Neural cell (in vitro differentiated cells): ENCODE results near the gene VSTM4. TPM values are rescaled to one million over a fixed set of nuclear protein-coding genes. Genes with fewer than 3 reads are reported as not detected.

Source experiments
- H2AFZ ChIP-seq: fragments of 200-600, 300-800 bp; sonication (generic), shearing (Covaris generic); 2 replicates; pipeline ENCODE4 v1.6.0; 2014; ENCODE audit warnings: low read depth, mild to moderate bottlenecking, antibody characterized with exemption, low read length, moderate library complexity
- H3F3A ChIP-seq: fragments of 200-600 bp; shearing (Covaris generic); 2 replicates; pipeline ENCODE4 v1.6.1; 2016; ENCODE audit warnings: mild to moderate bottlenecking, moderate library complexity, mixed read lengths, antibody characterized with exemption, low read length; ENCODE audit not compliant: insufficient read depth, poor library complexity, severe bottlenecking
- H3K27ac ChIP-seq: fragments of 200-600, 300-800 bp; sonication (generic), shearing (Covaris generic); 2 replicates; pipeline ENCODE4 v1.5.1; 2014; ENCODE audit warnings: mild to moderate bottlenecking, low read length, moderate library complexity
- H3K27me3 ChIP-seq: fragments of 300-800, 200-600 bp; sonication (generic), shearing (Covaris generic); 2 replicates; pipeline ENCODE4 v1.6.0; 2014; ENCODE audit warnings: mild to moderate bottlenecking, low read depth, low read length, moderate library complexity; ENCODE audit not compliant: insufficient read depth
- H3K36me3 ChIP-seq: fragments of 300-800, 200-600 bp; sonication (generic), shearing (Covaris generic); 2 replicates; pipeline ENCODE4 v1.5.1; 2014; ENCODE audit warnings: mild to moderate bottlenecking, antibody characterized with exemption, low read length, moderate library complexity; ENCODE audit not compliant: insufficient read depth
- H3K4me2 ChIP-seq: fragments of 300-800, 200-600 bp; sonication (generic), shearing (Covaris generic); 2 replicates; pipeline ENCODE4 v1.6.0; 2014; ENCODE audit warnings: mild to moderate bottlenecking, low read length
- H3K4me3 ChIP-seq: fragments of 300-800, 200-600 bp; sonication (generic), shearing (Covaris generic); 2 replicates; pipeline ENCODE4 v1.5.1; 2014; ENCODE audit warnings: mild to moderate bottlenecking, low read length, moderate library complexity
- H3K79me2 ChIP-seq: fragments of 200-600 bp; shearing (Covaris generic); replicated peaks from 2 replicates; pipeline ENCODE4 v1.6.0; 2014; ENCODE audit warnings: mild to moderate bottlenecking, low read length, moderate library complexity; ENCODE audit not compliant: insufficient read depth
- H3K9ac ChIP-seq: fragments of 300-800, 200-600 bp; sonication (generic), shearing (Covaris generic); 2 replicates; pipeline ENCODE4 v1.6.1; 2016; ENCODE audit warnings: mild to moderate bottlenecking, low read length, mixed read lengths
- H3K9me2 ChIP-seq: fragments of 200-600 bp; shearing (Covaris generic); 2 replicates; pipeline ENCODE4 v1.6.1; 2016; ENCODE audit warnings: mild to moderate bottlenecking, low read length, mixed read lengths; ENCODE audit not compliant: insufficient read depth
- H3K9me3 ChIP-seq: fragments of 200-600, 300-800 bp; sonication (generic), shearing (Covaris generic); 2 replicates; pipeline ENCODE4 v1.6.1; 2016; ENCODE audit warnings: mild to moderate bottlenecking, mixed run types, low read length, moderate library complexity, mixed read lengths
- H4K20me1 ChIP-seq: fragments of 200-600 bp; shearing (Covaris generic); 2 replicates; pipeline ENCODE4 v1.6.1; 2016; ENCODE audit warnings: mild to moderate bottlenecking, mixed run types; ENCODE audit not compliant: insufficient read depth
- EP300 ChIP-seq: fragments of 450-650 bp; conservative IDR thresholded peaks from 2 replicates; pipeline ENCODE4 v1.6.1; 2014; ENCODE audit warnings: antibody characterized with exemption, mild to moderate bottlenecking, moderate library complexity; ENCODE audit not compliant: poor library complexity, severe bottlenecking
- EZH2 ChIP-seq: fragments of 200-600, 300-800 bp; shearing (Covaris generic), sonication (generic); IDR thresholded peaks from 2 replicates; pipeline ENCODE4 v1.6.1; 2014; ENCODE audit warnings: antibody characterized with exemption, low read length, borderline replicate concordance, mild to moderate bottlenecking; ENCODE audit not compliant: insufficient read depth, poor library complexity, severe bottlenecking
- MXI1 ChIP-seq: fragments of 450-650 bp; conservative IDR thresholded peaks from 2 replicates; pipeline ENCODE4 v1.6.1; 2014; ENCODE audit warnings: antibody characterized with exemption, mild to moderate bottlenecking; ENCODE audit not compliant: poor library complexity, severe bottlenecking
- POLR2AphosphoS5 ChIP-seq: IDR thresholded peaks from 2 replicates; pipeline ENCODE4 v1.6.1; 2012
- RAD21 ChIP-seq: fragments of 450-650 bp; conservative IDR thresholded peaks from 2 replicates; pipeline ENCODE4 v1.6.1; 2014; ENCODE audit warnings: antibody characterized with exemption, mild to moderate bottlenecking, moderate library complexity
- SMC3 ChIP-seq: fragments of 450-650 bp; conservative IDR thresholded peaks from 2 replicates; pipeline ENCODE4 v1.6.1; 2014; ENCODE audit warnings: antibody characterized with exemption, mild to moderate bottlenecking, moderate library complexity; ENCODE audit not compliant: poor library complexity
- TAF1 ChIP-seq: IDR thresholded peaks from 2 replicates; pipeline ENCODE4 v1.6.1; 2012; ENCODE audit warnings: low read depth
- polyA plus RNA-seq: library from polyadenylated mRNA; depleted of rRNA; stranded (reverse); fragments of >200 nt; gene quantifications from 2 replicates; pipeline ENCODE4 v1.2.3, GENCODE V29; 2014
- TF ChIP-seq, protein P1 (sequence below): fragments of 450-650 bp; IDR thresholded peaks from 2 replicates; pipeline ENCODE4 v1.5.1; 2014; ENCODE audit warnings: antibody characterized with exemption, mild to moderate bottlenecking, moderate library complexity; ENCODE audit not compliant: poor library complexity, severe bottlenecking
- TF ChIP-seq, protein P2 (sequence below): IDR thresholded peaks from 2 replicates; pipeline ENCODE4 v1.6.1; 2012; ENCODE audit warnings: borderline replicate concordance

VSTM4 gene
- polyA plus RNA-seq, 1 donor from 2014 or later, result 0.52 TPM

DNA sequence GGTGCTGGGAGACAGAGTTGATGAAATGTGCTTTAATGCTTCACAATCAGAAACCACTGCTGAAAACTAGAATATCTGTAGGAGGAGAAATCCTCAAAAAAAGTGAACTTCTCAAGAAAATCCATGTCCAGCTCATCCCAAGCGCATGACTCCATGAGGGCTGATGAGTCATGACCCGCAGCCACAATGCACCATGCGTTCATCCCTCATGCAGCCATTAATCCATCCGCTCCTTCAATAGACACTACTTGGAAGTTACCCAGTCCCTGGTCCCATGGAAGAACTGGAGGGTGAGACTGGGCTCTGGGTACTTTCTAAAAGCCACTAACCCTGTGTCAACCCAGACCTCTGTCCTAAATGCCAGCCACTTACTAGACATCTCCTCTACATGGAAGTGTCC lies 48.4 kb upstream of the VSTM4 start:
- no peaks in the 10 kb centered on the region for H3K27me3 ChIP-seq
- no peaks in the 10 kb centered on the region for H3K36me3 ChIP-seq
- no peak overlapping the region for H2AFZ ChIP-seq
- H3K9me3 ChIP-seq, result no peaks in the 10 kb centered on the region
- no peaks in the 10 kb centered on the region for H4K20me1 ChIP-seq
- H3K9ac ChIP-seq, result no peak overlapping the region
- no peak for TF ChIP-seq RAD21
- no peak for TF ChIP-seq TAF1
- TF ChIP-seq SMC3, result no peak
- H3K9me2 ChIP-seq, result no peaks in the 10 kb centered on the region
- H3K4me3 ChIP-seq, result no peak overlapping the region
- no peak overlapping the region for H3K27ac ChIP-seq
- no peaks in the 10 kb centered on the region for H3F3A ChIP-seq
- no peaks in the 10 kb centered on the region for H3K79me2 ChIP-seq
- H3K4me2 ChIP-seq, result no peak overlapping the region

DNA sequence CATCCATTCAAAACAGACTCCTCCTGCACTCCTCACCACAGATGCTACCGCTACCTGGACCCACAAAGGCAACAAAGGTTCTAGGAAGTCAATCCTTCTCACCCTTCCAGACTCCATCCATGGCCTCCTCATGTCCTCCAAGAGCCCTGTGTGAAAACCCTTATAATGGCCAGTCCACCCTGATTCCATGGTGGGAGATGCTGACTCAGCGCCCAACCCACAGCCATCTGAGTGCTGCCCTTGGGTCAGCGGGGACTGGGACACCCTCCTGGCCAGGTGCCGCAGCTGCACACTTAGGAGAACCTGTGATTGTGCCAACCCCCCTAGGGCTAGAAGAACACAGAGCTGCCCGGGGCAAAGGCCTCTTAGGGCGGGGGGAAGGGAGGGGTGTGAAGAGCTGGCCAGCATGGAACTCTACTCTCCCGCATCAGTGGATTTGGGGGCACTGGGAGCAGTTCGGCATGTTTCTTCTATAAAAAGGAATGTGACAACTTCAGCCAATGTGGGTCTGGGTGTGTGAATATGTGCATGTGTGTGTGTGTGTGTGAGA lies 47.5 kb upstream of the VSTM4 start:
- Histone ChIP-seq H3K9ac (no peak overlapping the region), H3K27me3 (no peaks in the 10 kb centered on the region), H3K79me2 (no peaks in the 10 kb centered on the region), H3K36me3 (no peaks in the 10 kb centered on the region), H3K4me2 (no peak overlapping the region), H4K20me1 (no peaks in the 10 kb centered on the region), H3K9me3 (no peaks in the 10 kb centered on the region), H3K4me3 (no peak overlapping the region), H3F3A (no peaks in the 10 kb centered on the region), H2AFZ (no peak overlapping the region), H3K27ac (no peak overlapping the region), H3K9me2 (no peaks in the 10 kb centered on the region)
- TF ChIP-seq EP300, result no peak
- TF ChIP-seq POLR2AphosphoS5, result no peak
- TF ChIP-seq TAF1, result no peak
- TF ChIP-seq SMC3, result no peak
- TF ChIP-seq, protein P1, sequence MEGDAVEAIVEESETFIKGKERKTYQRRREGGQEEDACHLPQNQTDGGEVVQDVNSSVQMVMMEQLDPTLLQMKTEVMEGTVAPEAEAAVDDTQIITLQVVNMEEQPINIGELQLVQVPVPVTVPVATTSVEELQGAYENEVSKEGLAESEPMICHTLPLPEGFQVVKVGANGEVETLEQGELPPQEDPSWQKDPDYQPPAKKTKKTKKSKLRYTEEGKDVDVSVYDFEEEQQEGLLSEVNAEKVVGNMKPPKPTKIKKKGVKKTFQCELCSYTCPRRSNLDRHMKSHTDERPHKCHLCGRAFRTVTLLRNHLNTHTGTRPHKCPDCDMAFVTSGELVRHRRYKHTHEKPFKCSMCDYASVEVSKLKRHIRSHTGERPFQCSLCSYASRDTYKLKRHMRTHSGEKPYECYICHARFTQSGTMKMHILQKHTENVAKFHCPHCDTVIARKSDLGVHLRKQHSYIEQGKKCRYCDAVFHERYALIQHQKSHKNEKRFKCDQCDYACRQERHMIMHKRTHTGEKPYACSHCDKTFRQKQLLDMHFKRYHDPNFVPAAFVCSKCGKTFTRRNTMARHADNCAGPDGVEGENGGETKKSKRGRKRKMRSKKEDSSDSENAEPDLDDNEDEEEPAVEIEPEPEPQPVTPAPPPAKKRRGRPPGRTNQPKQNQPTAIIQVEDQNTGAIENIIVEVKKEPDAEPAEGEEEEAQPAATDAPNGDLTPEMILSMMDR, result no peak
- TF ChIP-seq MXI1, result no peak
- TF ChIP-seq RAD21, result no peak
- TF ChIP-seq EZH2, result no peak
- TF ChIP-seq, protein P2, sequence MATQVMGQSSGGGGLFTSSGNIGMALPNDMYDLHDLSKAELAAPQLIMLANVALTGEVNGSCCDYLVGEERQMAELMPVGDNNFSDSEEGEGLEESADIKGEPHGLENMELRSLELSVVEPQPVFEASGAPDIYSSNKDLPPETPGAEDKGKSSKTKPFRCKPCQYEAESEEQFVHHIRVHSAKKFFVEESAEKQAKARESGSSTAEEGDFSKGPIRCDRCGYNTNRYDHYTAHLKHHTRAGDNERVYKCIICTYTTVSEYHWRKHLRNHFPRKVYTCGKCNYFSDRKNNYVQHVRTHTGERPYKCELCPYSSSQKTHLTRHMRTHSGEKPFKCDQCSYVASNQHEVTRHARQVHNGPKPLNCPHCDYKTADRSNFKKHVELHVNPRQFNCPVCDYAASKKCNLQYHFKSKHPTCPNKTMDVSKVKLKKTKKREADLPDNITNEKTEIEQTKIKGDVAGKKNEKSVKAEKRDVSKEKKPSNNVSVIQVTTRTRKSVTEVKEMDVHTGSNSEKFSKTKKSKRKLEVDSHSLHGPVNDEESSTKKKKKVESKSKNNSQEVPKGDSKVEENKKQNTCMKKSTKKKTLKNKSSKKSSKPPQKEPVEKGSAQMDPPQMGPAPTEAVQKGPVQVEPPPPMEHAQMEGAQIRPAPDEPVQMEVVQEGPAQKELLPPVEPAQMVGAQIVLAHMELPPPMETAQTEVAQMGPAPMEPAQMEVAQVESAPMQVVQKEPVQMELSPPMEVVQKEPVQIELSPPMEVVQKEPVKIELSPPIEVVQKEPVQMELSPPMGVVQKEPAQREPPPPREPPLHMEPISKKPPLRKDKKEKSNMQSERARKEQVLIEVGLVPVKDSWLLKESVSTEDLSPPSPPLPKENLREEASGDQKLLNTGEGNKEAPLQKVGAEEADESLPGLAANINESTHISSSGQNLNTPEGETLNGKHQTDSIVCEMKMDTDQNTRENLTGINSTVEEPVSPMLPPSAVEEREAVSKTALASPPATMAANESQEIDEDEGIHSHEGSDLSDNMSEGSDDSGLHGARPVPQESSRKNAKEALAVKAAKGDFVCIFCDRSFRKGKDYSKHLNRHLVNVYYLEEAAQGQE, result no peak

DNA sequence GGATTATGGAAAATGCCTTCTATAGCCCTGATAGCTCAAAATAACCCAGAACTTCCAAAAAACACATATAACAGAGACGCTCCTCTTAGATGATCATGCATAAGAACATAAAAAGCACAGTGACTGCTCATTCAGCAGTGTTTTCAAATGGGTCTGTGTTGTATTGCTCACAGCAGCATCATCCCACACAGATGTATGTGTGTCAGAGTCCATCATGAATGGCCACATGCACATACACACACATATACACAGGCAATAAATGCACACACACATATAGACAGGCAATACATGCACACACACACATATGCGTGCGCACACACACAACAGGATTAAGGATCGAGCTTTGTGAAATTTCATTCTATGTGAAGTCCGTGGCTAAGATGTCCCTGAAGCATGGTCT lies 46.7 kb upstream of the VSTM4 start:
- no peaks in the 10 kb centered on the region for H3F3A ChIP-seq
- no peaks in the 10 kb centered on the region for H3K27me3 ChIP-seq
- no peak overlapping the region for H3K9ac ChIP-seq
- H3K4me3 ChIP-seq, result no peak overlapping the region
- TF ChIP-seq, protein P2, result no peak
- TF ChIP-seq, protein P1, result no peak
- TF ChIP-seq EZH2 (no peak), SMC3 (no peak), MXI1 (no peak)
- no peaks in the 10 kb centered on the region for H3K9me3 ChIP-seq
- H3K9me2 ChIP-seq, result no peaks in the 10 kb centered on the region
- H3K4me2 ChIP-seq, result no peak overlapping the region
- no peaks in the 10 kb centered on the region for H4K20me1 ChIP-seq
- H3K36me3 ChIP-seq, result no peaks in the 10 kb centered on the region
- no peak overlapping the region for H3K27ac ChIP-seq
- no peaks in the 10 kb centered on the region for H3K79me2 ChIP-seq
- H2AFZ ChIP-seq, result no peak overlapping the region
